Measurements from ENCODE around the gene SNRNP200.
"Not testable (repeated sequence)": the region's sequence is repeated elsewhere in the genome, so short reads cannot be mapped to it uniquely, and the experiment has no call there.

SNRNP200 gene

DNA sequence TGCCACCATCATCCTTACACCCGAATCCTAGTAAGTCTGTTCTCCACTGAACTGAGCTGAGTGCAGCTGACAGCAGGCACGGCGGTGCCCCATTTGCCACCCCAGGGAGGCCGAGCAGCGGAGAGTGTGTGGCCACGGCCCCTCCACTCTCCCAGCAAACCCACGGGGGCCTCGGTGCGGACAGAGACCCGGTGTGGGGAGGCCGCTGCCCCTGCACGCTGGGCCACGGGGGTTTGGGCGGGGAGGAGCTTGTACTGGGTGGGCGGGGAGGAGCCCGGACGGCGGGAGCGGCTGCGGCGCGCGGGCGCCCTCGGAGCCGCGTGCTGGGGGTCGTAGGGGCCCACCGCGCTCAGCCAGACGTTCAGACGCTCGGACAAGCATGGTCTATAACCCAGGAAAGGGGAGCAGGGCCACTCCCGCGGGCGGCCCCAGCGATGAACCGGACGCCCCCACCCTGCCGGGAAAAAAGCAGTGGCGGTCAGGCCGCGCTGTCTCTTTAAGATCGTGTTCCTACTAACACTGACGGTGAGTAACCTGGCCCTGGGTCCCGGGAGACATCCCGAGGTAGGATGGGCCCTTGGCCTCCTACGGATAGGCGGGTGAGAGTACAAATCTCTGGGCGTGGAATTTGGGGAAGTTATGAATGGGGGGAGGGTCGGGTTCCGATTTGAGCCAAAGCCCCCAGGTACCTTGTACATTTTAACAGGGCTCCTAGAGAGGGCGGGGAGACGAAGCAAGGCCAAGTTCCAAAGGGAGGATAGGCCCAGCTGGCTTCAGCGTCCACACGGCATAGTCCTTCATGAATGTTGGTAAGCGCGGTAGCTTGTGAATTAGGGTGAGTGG lies 19.9 kb upstream of the SNRNP200 start, which contains the start of gene ITPRIPL1:
Gene ITPRIPL1, plus strand, starts transcription at position 277 of the 843 bp plus-strand sequence. Its CDS starts 523 bp downstream, at position 800.
- no peak for DNase-seq (ENCODE audit: low read depth, low spot score)

GRCh38 chr2:96324721-96325040 lies 19.3 kb upstream of the SNRNP200 start:
- no peak for DNase-seq (ENCODE audit: low read depth, low spot score)

DNA sequence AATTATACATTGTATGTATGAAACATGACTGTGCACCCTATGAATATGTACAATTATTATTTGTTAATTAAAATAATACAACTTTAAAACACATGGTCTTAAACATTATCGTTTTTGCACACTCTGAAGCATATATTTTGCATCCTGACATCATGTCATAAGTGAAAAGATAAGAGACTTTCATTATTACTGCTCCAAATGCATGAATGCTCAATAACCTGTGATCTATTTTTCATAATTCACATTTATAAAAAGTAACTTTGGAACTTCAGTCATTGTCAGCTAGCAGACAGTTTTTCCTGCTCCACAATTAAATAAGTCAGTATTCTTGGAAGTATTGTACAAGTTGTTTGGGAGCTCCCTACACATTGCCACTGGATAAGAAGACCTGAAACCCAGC lies 18.5 kb upstream of the SNRNP200 start:
- no peak for DNase-seq (ENCODE audit: low read depth, low spot score)

DNA sequence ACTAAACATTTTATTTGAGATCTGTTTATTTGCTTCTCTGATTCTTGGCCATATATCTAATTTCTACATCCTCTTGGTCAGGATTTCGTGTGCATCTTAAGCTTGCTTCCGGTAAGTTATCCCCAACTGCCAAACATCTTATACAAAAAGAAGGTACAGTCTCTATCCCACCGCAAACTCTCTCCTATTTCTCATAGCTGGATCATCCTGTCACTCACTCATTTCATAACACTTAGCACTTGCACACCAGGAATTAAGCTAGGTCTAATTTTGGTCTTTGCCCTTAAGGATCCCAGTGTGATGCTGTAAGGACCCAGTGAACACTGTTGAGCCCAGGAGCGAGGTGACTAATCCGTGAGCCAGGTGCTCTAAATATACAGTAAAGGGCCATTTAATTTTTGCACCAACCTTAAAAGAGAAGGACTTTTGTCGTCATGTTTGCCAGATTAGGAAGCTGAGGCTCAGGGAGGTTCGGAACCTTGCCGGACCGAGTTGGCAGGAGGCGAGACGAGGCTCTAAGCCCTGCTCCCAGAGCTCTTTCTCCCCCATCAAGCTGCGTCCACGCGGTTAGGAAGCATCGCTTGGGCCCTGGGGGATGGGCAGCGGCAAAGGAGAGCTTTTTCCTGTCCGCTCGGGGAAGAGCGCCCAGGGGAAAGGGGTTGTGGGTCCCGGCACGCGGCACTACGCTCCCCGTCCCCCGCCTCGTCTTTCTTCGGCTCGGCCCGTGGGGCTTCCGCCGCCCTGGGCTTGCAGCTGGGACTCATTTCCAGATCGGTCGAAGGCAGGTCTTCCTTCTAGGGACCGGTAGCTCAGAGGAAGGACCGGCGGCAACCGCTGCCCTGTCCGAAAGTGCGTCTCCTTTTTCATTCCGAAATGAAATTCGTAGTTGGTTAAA lies 15.6 kb upstream of the SNRNP200 start:
- no peak for DNase-seq (ENCODE audit: low read depth, low spot score)

DNA sequence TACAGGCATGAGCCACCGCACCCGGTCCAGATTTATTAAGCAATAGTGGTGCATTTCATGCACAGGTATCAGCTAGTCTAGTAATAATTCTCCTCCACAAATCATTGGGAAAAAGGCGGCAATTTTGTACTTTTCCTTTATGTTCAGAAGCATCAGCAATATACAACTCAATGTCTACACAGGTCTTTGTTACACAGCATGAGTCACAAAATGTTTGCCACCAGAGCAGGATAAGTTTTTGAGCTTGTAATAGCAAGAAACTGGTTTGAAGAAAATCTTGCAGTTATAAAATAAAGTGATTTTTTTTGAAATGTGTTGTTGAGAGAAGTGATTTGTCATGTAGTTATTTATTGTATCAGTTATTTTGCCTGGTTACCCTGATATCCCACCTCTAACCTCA lies 15.0 kb upstream of the SNRNP200 start:
- DNase-seq (ENCODE audit: low read depth, low spot score) = no peak

GRCh38 chr2:96319396-96319795 lies 14.1 kb upstream of the SNRNP200 start:
- DNase-seq (ENCODE audit: low read depth, low spot score) = no peak

GRCh38 chr2:96318723-96319122 lies 13.4 kb upstream of the SNRNP200 start:
- no peak for DNase-seq (ENCODE audit: low read depth, low spot score)

DNA sequence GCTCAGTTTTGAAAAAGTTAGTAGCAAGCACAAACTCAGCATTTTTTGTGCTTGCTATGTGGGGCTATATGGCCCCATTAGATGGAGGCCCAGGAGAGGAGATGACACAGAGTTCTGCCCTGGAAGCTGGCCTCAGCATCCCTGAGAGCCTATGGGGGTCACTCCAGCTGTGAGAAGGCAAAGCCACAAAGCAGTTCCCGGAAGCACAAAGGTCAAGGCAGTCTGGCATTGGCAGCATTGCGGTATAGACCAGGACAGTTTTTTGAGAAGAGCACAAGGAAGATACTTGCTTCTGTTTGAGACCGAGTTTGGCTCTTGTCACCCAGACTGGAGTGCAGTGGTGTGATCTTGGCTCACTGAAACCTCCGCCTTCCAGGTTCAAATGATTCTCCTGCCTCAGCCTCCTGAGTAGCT lies 12.2 kb upstream of the SNRNP200 start:
- DNase-seq (ENCODE audit: low read depth, low spot score) = no peak

DNA sequence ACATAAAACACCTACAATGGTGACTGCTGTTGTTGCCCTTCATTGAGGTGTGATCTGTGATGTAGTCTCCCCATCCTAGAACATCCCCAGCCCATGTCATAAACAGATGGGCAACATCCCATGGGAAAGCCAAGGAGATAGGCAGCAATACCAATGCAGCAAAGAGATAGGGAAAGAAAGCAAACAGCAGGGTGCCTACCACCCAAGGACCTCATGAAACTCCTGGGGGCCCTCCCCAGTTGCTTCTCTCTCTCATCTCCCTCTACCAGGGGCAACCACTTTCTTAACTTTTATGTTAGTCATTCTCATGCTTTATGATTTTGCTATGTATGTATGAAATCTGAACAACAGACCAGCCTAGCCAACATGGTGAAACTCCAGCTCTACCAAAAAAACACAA lies 11.7 kb upstream of the SNRNP200 start:
- no peak for DNase-seq (ENCODE audit: low read depth, low spot score)

DNA sequence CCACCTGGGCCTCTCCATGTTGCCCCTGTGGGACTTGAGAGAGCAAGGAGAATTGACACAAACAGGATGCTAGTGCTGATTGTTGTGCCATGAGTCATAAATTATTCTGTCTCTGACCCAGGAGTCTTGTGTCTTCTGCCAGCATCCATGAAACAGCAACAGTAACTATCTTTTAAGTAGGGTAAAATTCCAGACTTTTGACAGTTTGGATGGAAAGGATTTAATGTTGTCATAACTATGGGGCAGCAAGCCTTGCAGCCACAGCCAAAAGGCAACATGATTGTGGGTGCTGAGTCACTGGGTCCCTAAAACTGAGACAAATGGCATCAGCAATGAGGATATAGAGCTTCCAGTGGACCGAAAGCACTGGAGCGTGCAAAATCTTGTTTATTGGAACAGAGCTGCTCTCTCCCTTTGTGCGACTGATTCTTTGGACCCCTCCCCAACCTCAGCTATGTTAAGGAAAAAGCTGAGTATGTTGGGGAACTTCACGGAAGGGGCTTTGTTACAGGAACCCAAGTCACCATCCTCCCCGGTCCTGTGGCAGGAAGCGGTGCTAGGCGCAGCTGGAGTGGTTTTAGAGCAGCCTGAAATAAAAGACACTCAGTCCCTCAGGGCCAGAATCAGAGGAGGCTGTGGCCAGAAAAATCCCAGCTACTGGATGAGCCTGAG lies 10.2 kb upstream of the SNRNP200 start:
- DNase-seq (ENCODE audit: low read depth, low spot score) = no peak

DNA sequence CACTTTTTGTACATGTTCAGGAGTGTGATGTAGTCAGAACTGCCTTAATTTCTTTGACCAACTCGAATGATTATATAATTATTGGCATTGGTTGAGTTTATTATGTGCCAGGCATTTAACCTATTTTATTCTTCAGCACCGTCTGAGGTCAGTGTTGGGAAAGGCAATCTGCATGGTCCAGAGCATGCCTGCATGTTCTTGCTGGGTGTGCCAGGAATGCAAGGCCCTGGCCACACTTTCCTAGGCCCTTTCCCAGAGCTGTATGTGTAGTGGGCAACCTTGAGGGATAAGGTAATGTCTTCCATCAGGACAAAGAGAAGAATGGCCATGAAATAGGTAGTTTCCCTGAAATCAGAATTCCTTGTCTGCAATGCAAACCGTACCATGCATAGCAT lies 9.7 kb upstream of the SNRNP200 start:
- DNase-seq (ENCODE audit: low read depth, low spot score) = no peak

DNA sequence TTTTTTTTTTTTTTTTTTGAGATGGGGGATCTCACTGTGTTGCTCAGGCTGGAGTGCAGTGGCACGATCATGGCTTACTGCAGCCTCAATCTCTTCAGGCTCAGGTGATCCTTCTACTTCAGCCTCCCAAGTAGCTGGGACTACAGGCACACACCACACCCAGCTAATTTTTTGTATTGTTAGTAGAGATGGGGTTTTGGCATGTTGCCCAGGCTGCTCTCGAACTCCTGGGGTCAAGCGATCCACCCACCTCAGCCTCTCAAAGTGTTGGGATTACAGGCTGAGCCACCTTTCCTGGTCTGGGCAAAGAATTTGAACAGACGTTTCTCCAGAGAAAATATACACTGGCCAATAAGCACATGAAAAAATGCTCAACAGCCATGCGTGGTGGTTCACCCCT lies 2.9 kb upstream of the SNRNP200 start:
- no peak for DNase-seq (ENCODE audit: low read depth, low spot score)

- no peak for DNase-seq (ENCODE audit: low read depth, low spot score)
These were observed 1.0 kb upstream of the SNRNP200 start for GRCh38 chr2:96306370-96306769.

GRCh38 chr2:96305979-96306308 lies 598 bp upstream of the SNRNP200 start:
- no peak for DNase-seq (ENCODE audit: low read depth, low spot score)

DNA sequence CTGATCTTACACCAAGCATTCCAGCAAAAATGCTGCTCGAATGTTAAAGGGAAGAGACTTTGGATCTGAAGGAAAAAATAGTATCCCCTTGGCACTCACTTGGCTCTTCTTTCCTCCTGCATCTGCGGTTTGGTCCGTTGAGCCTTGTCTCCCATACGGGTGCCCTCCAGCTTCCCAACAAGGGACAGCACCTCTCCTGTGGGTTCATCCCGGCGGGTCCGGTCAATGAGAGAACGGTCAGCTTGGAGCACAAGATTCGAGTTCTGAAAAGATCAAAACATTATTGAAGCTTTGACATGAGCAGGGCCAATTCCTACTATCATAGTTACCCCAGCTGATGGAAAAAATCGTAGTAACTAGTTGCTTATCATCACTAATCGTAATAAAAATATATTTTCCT lies 740 bp downstream of the SNRNP200 start:
- DNase-seq (ENCODE audit: low read depth, low spot score) = no peak

GRCh38 chr2:96301865-96302264 lies 3.5 kb downstream of the SNRNP200 start:
- no peak for DNase-seq (ENCODE audit: low read depth, low spot score)

DNA sequence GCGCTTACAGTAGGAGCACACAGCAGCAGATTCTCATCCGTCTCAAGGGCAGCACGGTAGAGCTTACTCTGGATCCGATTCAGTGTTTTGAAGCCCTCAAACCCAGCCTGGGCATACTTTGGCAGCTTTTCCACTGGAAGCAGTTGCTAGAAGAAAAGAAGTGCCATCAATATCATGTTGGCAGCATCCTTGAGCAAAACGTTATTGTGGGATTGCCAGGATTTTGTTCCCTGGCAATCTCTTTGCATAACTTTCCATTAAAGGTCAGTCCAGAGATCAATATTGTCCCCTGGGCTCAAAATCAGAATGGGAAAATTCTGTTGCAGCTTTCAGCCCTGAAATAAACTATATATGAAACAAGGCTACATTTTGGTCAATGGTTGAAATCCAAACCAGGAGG lies 8.4 kb downstream of the SNRNP200 start:
- no peak for DNase-seq (ENCODE audit: low read depth, low spot score)

DNA sequence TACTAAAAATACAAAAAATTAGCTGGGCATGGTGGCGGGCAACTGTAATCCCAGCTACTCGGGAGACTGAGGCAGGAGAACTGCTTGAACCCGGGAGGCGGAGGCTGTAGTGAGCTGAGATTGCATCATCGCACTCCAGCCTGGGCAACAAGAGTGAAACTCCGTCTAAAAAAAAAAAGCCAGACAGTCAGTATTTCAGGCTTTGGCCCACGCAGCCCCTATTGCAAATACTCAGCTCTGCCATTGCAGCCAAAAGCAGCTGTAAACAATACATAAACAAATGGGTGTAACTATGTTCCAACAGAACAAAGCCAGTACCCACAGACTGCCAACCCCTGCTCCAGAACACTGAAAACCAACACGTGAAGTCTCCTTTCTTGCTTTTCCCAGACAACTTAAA lies 11.1 kb downstream of the SNRNP200 start:
- DNase-seq (ENCODE audit: low read depth, low spot score) = not testable (repeated sequence)

DNA sequence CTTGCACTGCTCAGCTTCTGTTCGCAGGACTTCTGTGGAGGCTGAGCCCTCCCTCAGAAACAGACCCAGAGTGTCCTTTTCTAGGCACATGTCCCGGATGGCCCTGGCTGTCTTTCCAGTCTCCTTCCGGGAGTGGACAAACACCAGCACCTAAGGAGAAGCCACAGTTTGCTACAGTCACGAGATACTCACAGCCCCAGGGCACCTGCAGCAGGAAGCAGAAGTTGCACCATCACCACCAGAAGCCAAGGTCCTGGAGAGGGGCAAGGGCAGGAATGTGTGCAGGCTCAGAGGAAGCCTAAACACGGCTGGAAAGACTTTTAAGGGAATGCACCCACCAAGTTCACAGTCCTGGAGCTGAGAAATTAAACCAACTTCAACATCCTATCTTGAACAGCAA lies 13.6 kb downstream of the SNRNP200 start:
- no peak for DNase-seq (ENCODE audit: low read depth, low spot score)

- no peak for DNase-seq (ENCODE audit: low read depth, low spot score)
These were observed 18.0 kb downstream of the SNRNP200 start for GRCh38 chr2:96287273-96287856.

GRCh38 chr2:96276787-96277499 lies 28.4 kb downstream of the SNRNP200 start:
- no peak for DNase-seq (ENCODE audit: low read depth, low spot score)
